Measurements from ENCODE around the gene SQOR.

The SQOR gene

GRCh38 chr15:45634432-45635190 is at the start of gene SQOR:
Gene SQOR (plus strand): TSS chr15:45635029. CDS start chr15:45658924, 23,895 bp downstream.
- peak; percentile 80 for DNase-seq (ENCODE audit: low spot score)
- no peak for TF ChIP-seq CTCF (IDR thresholded peaks at IDR 0.05; ENCODE audit: extremely low read depth, missing control alignments)

- no peak for TF ChIP-seq CTCF (IDR thresholded peaks at IDR 0.05; ENCODE audit: extremely low read depth, missing control alignments)
Observed at GRCh38 chr15:45585069-45585791, 49.6 kb upstream of the SQOR start.

GRCh38 chr15:45586125-45586524 is 48.7 kb upstream of the SQOR start:
- no peak for DNase-seq (ENCODE audit: low spot score)
- TF ChIP-seq CTCF (IDR thresholded peaks at IDR 0.05; ENCODE audit: extremely low read depth, missing control alignments), result no peak

More at GRCh38 chr15:45585069-45585791, 49.6 kb upstream of the SQOR start:
- DNase-seq (ENCODE audit: low spot score), result no peak

GRCh38 chr15:45586601-45587094 is 48.2 kb upstream of the SQOR start:
- TF ChIP-seq CTCF (IDR thresholded peaks at IDR 0.05; ENCODE audit: extremely low read depth, missing control alignments), result no peak
- no peak for DNase-seq (ENCODE audit: low spot score)

- no peak for TF ChIP-seq CTCF (IDR thresholded peaks at IDR 0.05; ENCODE audit: extremely low read depth, missing control alignments)
- peak; percentile 78 for DNase-seq (ENCODE audit: low spot score)
Observed at GRCh38 chr15:45587095-45587862, 47.5 kb upstream of the SQOR start, which contains the start of gene BLOC1S6. Gene BLOC1S6 (plus strand): TSS chr15:45587379. CDS start chr15:45587444, 65 bp downstream.

GRCh38 chr15:45587863-45588170 is 47.0 kb upstream of the SQOR start:
- no peak for DNase-seq (ENCODE audit: low spot score)
- TF ChIP-seq CTCF (IDR thresholded peaks at IDR 0.05; ENCODE audit: extremely low read depth, missing control alignments), result no peak
